WERI-Rb-1 (cell line): ENCODE measurements around the gene SLC2A8.
A peak's percentile ranks its signal among the peaks of the same experiment; 100 is the strongest.

Source experiments
- DNase-seq: peaks from one replicate; pipeline ENCODE4 v3.0.0-alpha.2; 2020
- H3K27ac ChIP-seq: fragments of 250-450 bp; sonication (Bioruptor Pico); 2 replicates; pipeline ENCODE4 v1.5.1; 2020; ENCODE audit warnings: mild to moderate bottlenecking, moderate library complexity
- H3K27me3 ChIP-seq: fragments of 250-450 bp; sonication (Bioruptor Pico); 2 replicates; pipeline ENCODE4 v1.5.1; 2021; ENCODE audit warnings: mild to moderate bottlenecking, low read depth, moderate library complexity; ENCODE audit not compliant: insufficient read depth, severe bottlenecking
- H3K36me3 ChIP-seq: fragments of 250-450 bp; sonication (Bioruptor Pico); 2 replicates; pipeline ENCODE4 v1.5.1; 2020; ENCODE audit warnings: mild to moderate bottlenecking, moderate library complexity
- H3K4me3 ChIP-seq: 2 replicates; pipeline ENCODE4 v1.5.1; 2011; ENCODE audit warnings: low read depth, mild to moderate bottlenecking, control low read depth, low read length
- H3K9me3 ChIP-seq: fragments of 250-450 bp; sonication (Bioruptor Pico); 2 replicates; pipeline ENCODE4 v1.5.1; 2021; ENCODE audit warnings: mild to moderate bottlenecking, moderate library complexity; ENCODE audit not compliant: severe bottlenecking
- TF ChIP-seq, protein P1 (sequence below): IDR thresholded peaks from 2 replicates; pipeline ENCODE4 v1.5.1; 2011; ENCODE audit warnings: low read depth, mild to moderate bottlenecking, control low read depth, inconsistent platforms, low read length

SLC2A8 gene

DNA sequence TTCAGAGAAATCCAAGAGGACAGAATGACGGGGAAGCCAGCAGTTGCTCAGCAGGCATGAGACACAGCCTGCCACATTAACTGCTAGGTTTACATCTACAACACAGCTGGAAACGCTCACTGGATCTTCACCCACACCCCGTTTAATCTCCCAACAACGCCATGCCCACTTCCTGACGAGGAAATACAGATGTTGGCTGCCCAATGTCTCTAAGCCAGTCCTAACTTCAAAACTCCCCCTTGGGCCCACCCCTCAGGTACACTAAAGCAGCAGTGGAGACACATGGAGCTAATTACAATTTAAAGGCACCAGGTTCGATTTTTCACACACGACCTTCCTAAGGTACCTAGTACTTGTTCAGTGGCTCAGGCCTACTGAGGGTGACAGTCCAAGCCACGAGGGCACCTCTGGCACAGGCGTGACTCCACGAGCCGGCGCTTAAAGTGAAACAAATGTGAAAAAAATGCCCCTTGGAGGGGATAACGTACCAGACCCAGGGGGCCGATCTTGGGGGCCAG, 53.3 kb downstream of the SLC2A8 start:
- no peaks in the 10 kb centered on the region for H3K9me3 ChIP-seq
- DNase-seq, result no peak
- H3K27me3 ChIP-seq, result no peaks in the 10 kb centered on the region
- H3K4me3 ChIP-seq, result peak overlapping the region; percentile 94
- H3K27ac ChIP-seq, result peak overlapping the region; percentile 89
- TF ChIP-seq, protein P1, sequence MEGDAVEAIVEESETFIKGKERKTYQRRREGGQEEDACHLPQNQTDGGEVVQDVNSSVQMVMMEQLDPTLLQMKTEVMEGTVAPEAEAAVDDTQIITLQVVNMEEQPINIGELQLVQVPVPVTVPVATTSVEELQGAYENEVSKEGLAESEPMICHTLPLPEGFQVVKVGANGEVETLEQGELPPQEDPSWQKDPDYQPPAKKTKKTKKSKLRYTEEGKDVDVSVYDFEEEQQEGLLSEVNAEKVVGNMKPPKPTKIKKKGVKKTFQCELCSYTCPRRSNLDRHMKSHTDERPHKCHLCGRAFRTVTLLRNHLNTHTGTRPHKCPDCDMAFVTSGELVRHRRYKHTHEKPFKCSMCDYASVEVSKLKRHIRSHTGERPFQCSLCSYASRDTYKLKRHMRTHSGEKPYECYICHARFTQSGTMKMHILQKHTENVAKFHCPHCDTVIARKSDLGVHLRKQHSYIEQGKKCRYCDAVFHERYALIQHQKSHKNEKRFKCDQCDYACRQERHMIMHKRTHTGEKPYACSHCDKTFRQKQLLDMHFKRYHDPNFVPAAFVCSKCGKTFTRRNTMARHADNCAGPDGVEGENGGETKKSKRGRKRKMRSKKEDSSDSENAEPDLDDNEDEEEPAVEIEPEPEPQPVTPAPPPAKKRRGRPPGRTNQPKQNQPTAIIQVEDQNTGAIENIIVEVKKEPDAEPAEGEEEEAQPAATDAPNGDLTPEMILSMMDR, result no peak
- peaks cover 62% of the 10 kb centered on the region for H3K36me3 ChIP-seq

DNA sequence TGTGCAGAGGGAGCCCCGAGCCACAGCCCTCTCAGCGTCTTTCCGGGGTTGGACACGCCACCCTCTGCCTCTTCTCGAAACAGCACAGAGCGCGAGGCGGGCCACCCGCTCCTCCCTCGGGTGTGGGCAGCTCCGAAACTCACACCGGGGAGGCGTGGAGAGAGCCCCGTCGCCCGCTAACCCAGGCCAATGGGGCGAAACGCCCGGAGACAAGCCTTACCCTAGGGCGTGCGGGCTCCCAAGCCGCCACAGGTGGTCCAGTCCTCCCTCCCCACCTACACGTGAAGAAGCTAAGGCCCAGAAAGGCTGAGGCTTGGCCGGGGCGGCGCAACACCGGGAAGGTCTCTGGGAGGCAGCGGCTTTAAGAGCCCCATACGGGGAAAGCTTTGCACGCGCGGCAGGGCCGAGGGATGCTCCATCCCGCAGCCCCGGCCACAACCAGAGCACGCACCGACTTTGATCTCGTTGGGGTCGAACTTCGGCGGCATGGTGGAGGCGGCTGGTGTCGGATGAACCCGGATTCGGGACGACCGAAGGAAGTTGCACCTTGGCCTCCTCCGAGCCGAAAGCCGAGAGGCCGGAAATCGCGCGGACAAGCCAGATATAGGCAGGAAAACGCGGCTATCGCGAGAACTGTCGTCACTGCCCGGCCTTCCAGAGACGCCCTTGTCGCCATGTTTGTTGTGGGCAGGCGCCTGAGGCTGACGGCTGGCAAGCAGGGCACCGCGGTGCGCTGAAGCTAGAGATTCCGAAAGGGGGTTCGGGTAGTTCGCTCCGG, 54.0 kb downstream of the SLC2A8 start, which contains the start of the genes LRSAM1 and RPL12:
TSS of gene LRSAM1 (plus strand) at position 681 of the 778 bp plus-strand sequence. CDS start 3,018 bp downstream, outside the sequence.
TSS of gene RPL12 (minus strand) at position 577 of the 778 bp plus-strand sequence. CDS start at position 488, 89 bp downstream.
- no peaks in the 10 kb centered on the region for H3K27me3 ChIP-seq
- H3K4me3 ChIP-seq, result peak within 1 kb of the TSS; percentile 94
- H3K36me3 ChIP-seq, result peaks cover 60% of the 10 kb centered on the region
- peak; percentile 98 for DNase-seq
- TF ChIP-seq, protein P1, result no peak
- no peaks in the 10 kb centered on the region for H3K9me3 ChIP-seq
- H3K27ac ChIP-seq, result peak within 1 kb of the TSS; percentile 89

DNA sequence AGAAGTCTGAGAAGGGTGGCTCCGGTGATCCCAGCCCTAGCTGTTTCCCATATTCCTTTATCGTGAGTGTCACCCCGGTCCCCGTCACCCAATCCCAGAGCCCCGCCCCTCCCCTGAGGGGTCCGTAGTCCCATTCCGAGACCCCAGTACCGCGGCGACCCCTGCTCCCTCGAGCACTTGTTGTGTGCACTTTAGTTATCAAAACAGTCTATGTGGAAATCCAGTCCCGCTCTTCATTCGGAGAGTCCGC, 54.6 kb downstream of the SLC2A8 start:
- H3K36me3 ChIP-seq, result peaks cover 54% of the 10 kb centered on the region
- peak overlapping the region; percentile 89 for H3K27ac ChIP-seq
- no peaks in the 10 kb centered on the region for H3K9me3 ChIP-seq
- peak overlapping the region; percentile 94 for H3K4me3 ChIP-seq
- no peak for DNase-seq
- TF ChIP-seq, protein P1, result no peak
- H3K27me3 ChIP-seq, result no peaks in the 10 kb centered on the region

DNA sequence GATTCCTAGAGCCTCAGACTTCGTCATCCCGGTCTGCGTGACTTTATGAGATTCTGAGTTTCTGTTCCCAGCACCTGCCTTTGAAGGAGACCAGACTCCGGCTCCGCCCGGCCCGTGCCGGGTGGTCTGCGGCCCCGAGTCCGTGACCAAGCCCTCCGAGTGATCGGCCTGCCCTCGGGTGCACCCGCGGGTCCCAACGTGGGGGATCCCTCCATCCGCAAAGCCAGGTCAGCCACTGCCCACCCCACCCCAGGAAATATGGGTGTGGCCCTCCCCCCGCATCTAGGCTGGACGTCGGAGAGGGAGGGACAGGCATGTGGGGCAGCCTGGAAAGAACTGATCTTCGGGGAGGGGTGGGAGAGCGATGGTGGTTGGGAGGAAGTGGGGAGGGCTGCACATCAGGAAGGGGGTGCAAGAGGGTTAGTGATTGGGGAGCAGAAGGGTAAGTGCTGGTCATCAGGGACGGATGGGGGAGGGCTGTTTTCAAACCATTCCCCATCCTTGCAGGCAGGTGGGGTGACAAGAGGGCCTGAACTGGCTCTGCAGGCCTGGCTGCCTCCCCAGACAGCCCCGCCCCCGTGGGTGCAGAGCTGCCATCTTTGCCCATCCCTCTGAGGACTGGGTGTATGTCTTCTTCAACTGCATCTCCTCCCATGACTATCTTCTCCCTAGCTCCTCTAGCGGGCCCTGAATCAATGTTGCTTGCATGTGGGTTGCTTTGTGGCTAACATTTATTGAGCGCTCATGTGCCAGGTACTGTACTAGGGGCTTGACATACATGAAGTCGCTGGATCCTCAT, 55.1 kb downstream of the SLC2A8 start:
- H3K27ac ChIP-seq, result peak overlapping the region; percentile 89
- H3K9me3 ChIP-seq, result no peaks in the 10 kb centered on the region
- H3K4me3 ChIP-seq, result peak overlapping the region; percentile 94
- peak; percentile 46 for DNase-seq
- TF ChIP-seq, protein P1, result 0 out of 2 replicates have a peak, but pooled peaks have one; percentile 0
- no peaks in the 10 kb centered on the region for H3K27me3 ChIP-seq
- H3K36me3 ChIP-seq, result peaks cover 53% of the 10 kb centered on the region

DNA sequence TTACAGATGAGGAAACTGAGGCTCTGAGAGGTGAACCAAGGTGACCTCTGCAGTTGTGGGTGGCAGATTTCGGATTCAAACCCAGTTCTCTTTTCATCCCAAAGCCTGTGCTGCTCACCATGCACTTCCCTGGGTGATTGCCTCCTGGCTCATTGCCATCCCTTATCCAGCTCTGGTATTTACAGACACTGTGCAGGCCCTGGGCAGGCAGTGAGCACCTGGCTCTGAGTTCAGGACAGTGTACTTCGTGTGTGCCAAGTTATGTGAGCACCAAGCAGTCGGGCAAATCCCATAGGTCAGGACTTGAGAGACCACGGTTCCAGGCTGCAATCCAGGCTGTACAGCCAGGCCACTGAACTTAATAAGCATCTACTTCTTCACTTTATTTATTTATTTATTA, 55.7 kb downstream of the SLC2A8 start:
- no peaks in the 10 kb centered on the region for H3K27me3 ChIP-seq
- no peaks in the 10 kb centered on the region for H3K9me3 ChIP-seq
- peaks cover 53% of the 10 kb centered on the region for H3K36me3 ChIP-seq
- H3K27ac ChIP-seq, result no peak overlapping the region
- TF ChIP-seq, protein P1, result no peak
- DNase-seq, result no peak
- H3K4me3 ChIP-seq, result no peak overlapping the region
